Caco-2 (cell line): ENCODE measurements around the gene FOXP3. TPM values are rescaled to one million over a fixed set of nuclear protein-coding genes. Genes with fewer than 3 reads are reported as not detected.

Source experiments
- Bru-seq: library from RNA; stranded (reverse); fragments of 400-500 nt; gene quantifications from one replicate; lab custom pipeline; 2021; lab: Mats Ljungman, UMichigan
- BruChase-seq, 2 experiments: library from RNA; stranded (reverse); fragments of 400-500 nt; gene quantifications; one replicate each; lab custom pipeline; 2021; lab: Mats Ljungman, UMichigan
- BruUV-seq: library from RNA; stranded (reverse); fragments of 400-500 nt; replicated peaks from 2 replicates; lab custom pipeline; 2021; lab: Mats Ljungman, UMichigan
- CTCF ChIA-PET: fragments of 300-600 bp; sonication (Branson Sonifier 250); formaldehyde crosslinking; loops from one replicate; lab custom pipeline; 2022; ENCODE audit warnings: antibody characterized with exemption; lab: Charles Lee
- POLR2A ChIA-PET: fragments of 300-600 bp; sonication (Branson Sonifier 250); formaldehyde crosslinking; loops from one replicate; lab custom pipeline; 2022; ENCODE audit warnings: antibody characterized with exemption; lab: Charles Lee
- DNase-seq, 2 experiments: peaks; one replicate each; pipeline versions ENCODE4 v3.0.0 to v3.0.0-alpha.2; 2020 to 2022
- H3K27me3 ChIP-seq: replicated peaks from 2 replicates; pipeline ENCODE4 v1.6.0; 2011; ENCODE audit warnings: low read length; ENCODE audit not compliant: control insufficient read depth, insufficient read depth
- H3K36me3 ChIP-seq: 2 replicates; pipeline ENCODE4 v1.5.1; 2011; ENCODE audit warnings: low read length; ENCODE audit not compliant: control insufficient read depth, insufficient read depth
- H3K4me1 ChIP-seq: fragments of 250-450 bp; sonication (Bioruptor Pico); 2 replicates; pipeline ENCODE4 v1.5.1; 2020; ENCODE audit warnings: mild to moderate bottlenecking
- H3K4me3 ChIP-seq: 2 replicates; pipeline ENCODE4 v1.5.1; 2011; ENCODE audit warnings: low read depth, mild to moderate bottlenecking, control low read depth, low read length
- H3K9me3 ChIP-seq: fragments of 250-450 bp; sonication (Bioruptor Pico); 2 replicates; pipeline ENCODE4 v1.5.1; 2020; ENCODE audit warnings: mild to moderate bottlenecking, moderate library complexity
- H3K27ac Mint-ChIP-seq: one replicate; pipeline ENCODE4 v1.8.0; 2022; ENCODE audit warnings: mixed read lengths; ENCODE audit not compliant: unreplicated experiment
- H3K27me3 Mint-ChIP-seq: one replicate; pipeline ENCODE4 v1.8.0; 2022; ENCODE audit warnings: mixed read lengths; ENCODE audit not compliant: insufficient read depth, unreplicated experiment
- H3K36me3 Mint-ChIP-seq: one replicate; pipeline ENCODE4 v1.8.0; 2022; ENCODE audit warnings: mild to moderate bottlenecking, mixed read lengths; ENCODE audit not compliant: insufficient read depth, unreplicated experiment
- H3K4me1 Mint-ChIP-seq: one replicate; pipeline ENCODE4 v1.8.0; 2022; ENCODE audit warnings: low read depth, mixed read lengths; ENCODE audit not compliant: unreplicated experiment
- H3K4me3 Mint-ChIP-seq: one replicate; pipeline ENCODE4 v1.8.0; 2022; ENCODE audit warnings: mild to moderate bottlenecking, moderate library complexity, mixed read lengths; ENCODE audit not compliant: unreplicated experiment
- H3K9me3 Mint-ChIP-seq: one replicate; pipeline ENCODE4 v1.8.0; 2022; ENCODE audit warnings: mixed read lengths; ENCODE audit not compliant: unreplicated experiment
- CTCF ChIP-seq, 2 experiments: fragments of 200-600 bp in 1 of 2; IDR thresholded peaks; 1 replicate in 1 of 2; 2 replicates in 1 of 2; pipeline versions ENCODE4 v1.5.1 to v1.8.0; 2011 to 2022; ENCODE audit warnings: antibody characterized with exemption in 1 of 2, control low read depth in 1 of 2, inconsistent platforms in 1 of 2, low read depth in 1 of 2, low read length in 1 of 2, mild to moderate bottlenecking in 1 of 2, moderate library complexity in 1 of 2; ENCODE audit not compliant: insufficient read depth in 1 of 2, severe bottlenecking in 1 of 2, unreplicated experiment in 1 of 2
- intact Hi-C: fragments of 100-400 bp; cut with micrococcal nuclease; formaldehyde crosslinking; loops from one replicate; pipeline ENCODE4 v1.10.0; 2022; ENCODE audit not compliant: unreplicated experiment
- long read RNA-seq: library from polyadenylated mRNA; stranded (forward); transcript quantifications from one replicate; pipeline ENCODE4 v2.0.0, GENCODE V29; 2022
- total RNA-seq: library from RNA; stranded (reverse); gene quantifications from 2 replicates; pipeline ENCODE4 v1.2.3, GENCODE V29; 2022

FOXP3 gene
- total RNA-seq (0.84 and 0.88 TPM in 2 replicates), Bru-seq, nascent RNA (percentile 36 among the genes with signal in this experiment), BruChase-seq, experiment 1, labeled RNA remaining after a 2-hour chase (percentile 34 among the genes with signal in this experiment), BruChase-seq, experiment 2, labeled RNA remaining after a 6-hour chase (percentile 28 among the genes with signal in this experiment)
- long read RNA-seq: 0 reads

- DNase-seq: no peak
- H3K4me1 Mint-ChIP-seq: peaks cover 16% of the 10 kb centered on the region
- BruUV-seq: no TSS peak
- 0 out of 2 replicates have a peak, but pooled peaks cover 3% of the 10 kb centered on the region for H3K4me1 ChIP-seq
- ChIA-PET POLR2A (no interaction called here), CTCF (no interaction called here)
- no peaks in the 10 kb centered on the region for H3K9me3 Mint-ChIP-seq
- peaks cover 17% of the 10 kb centered on the region for H3K36me3 Mint-ChIP-seq
- H3K4me3 Mint-ChIP-seq: no peak within 1 kb of the TSS
- peak within 1 kb of the TSS; percentile 15 for H3K27ac Mint-ChIP-seq
- no peaks in the 10 kb centered on the region for H3K27me3 ChIP-seq
- no peak for TF ChIP-seq CTCF (IDR thresholded peaks at IDR 0.05; ENCODE audit: insufficient read depth in 1 of 2, low read depth in 1 of 2, low read length in 1 of 2, severe bottlenecking in 1 of 2, unreplicated experiment in 1 of 2)
- H3K27me3 Mint-ChIP-seq: no peaks in the 10 kb centered on the region
- no peaks in the 10 kb centered on the region for H3K9me3 ChIP-seq
- H3K4me3 ChIP-seq: no peak within 1 kb of the TSS
- H3K36me3 ChIP-seq: no peaks in the 10 kb centered on the region
- intact Hi-C loops: no loop called here
Measured at GRCh38 chrX:49264460-49264859, at the start of gene FOXP3. Gene FOXP3, minus strand, starts transcription at chrX:49264710. Its CDS starts 6,205 bp downstream, at chrX:49258505.

- H3K4me3 Mint-ChIP-seq: no peak overlapping the region
- no TSS peak for BruUV-seq
- no peaks in the 10 kb centered on the region for H3K9me3 Mint-ChIP-seq
- ChIA-PET CTCF (no interaction called here), POLR2A (no interaction called here)
- no peak overlapping the region for H3K4me3 ChIP-seq
- H3K27me3 Mint-ChIP-seq: no peaks in the 10 kb centered on the region
- H3K27me3 ChIP-seq: no peaks in the 10 kb centered on the region
- H3K4me1 ChIP-seq: no peaks in the 10 kb centered on the region; the same call in 1 of the 2 replicates
- peaks cover 23% of the 10 kb centered on the region for H3K4me1 Mint-ChIP-seq
- peaks cover 14% of the 10 kb centered on the region for H3K36me3 Mint-ChIP-seq
- H3K36me3 ChIP-seq: no peaks in the 10 kb centered on the region
- no peak for DNase-seq
- H3K27ac Mint-ChIP-seq: no peak overlapping the region
- TF ChIP-seq CTCF (IDR thresholded peaks at IDR 0.05; ENCODE audit: insufficient read depth in 1 of 2, low read depth in 1 of 2, low read length in 1 of 2, severe bottlenecking in 1 of 2, unreplicated experiment in 1 of 2): no peak
- intact Hi-C loops: no loop called here
- H3K9me3 ChIP-seq: no peaks in the 10 kb centered on the region
Measured at GRCh38 chrX:49312176-49312575, 47.7 kb upstream of the FOXP3 start.

GRCh38 chrX:49310371-49310770 is 45.9 kb upstream of the FOXP3 start:
- H3K9me3 Mint-ChIP-seq: no peaks in the 10 kb centered on the region
- CTCF ChIA-PET: no interaction called here
- intact Hi-C loops: no loop called here

More at GRCh38 chrX:49310371-49310770, 45.9 kb upstream of the FOXP3 start:
- Mint-ChIP-seq H3K27ac (no peak overlapping the region), H3K4me1 (peaks cover 23% of the 10 kb centered on the region), H3K4me3 (no peak overlapping the region), H3K27me3 (no peaks in the 10 kb centered on the region), H3K36me3 (peaks cover 14% of the 10 kb centered on the region)
- no TSS peak for BruUV-seq
- POLR2A ChIA-PET: no interaction called here
- DNase-seq: no peak
- Histone ChIP-seq H3K4me1 (no peaks in the 10 kb centered on the region; the same call in 1 of the 2 replicates), H3K27me3 (no peaks in the 10 kb centered on the region), H3K36me3 (no peaks in the 10 kb centered on the region), H3K4me3 (no peak overlapping the region), H3K9me3 (no peaks in the 10 kb centered on the region)
- no peak for TF ChIP-seq CTCF (IDR thresholded peaks at IDR 0.05; ENCODE audit: insufficient read depth in 1 of 2, low read depth in 1 of 2, low read length in 1 of 2, severe bottlenecking in 1 of 2, unreplicated experiment in 1 of 2)
